Body of pancreas (tissue), 4 donors: ENCODE measurements around the gene ADGRL1.
"Not testable (repeated sequence)": the region's sequence is repeated elsewhere in the genome, so short reads cannot be mapped to it uniquely, and the experiment has no call there.

Experiments
- POLR2A ChIP-seq, 3 donors: fragments of 450-650 bp; IDR thresholded peaks; one replicate each; pipeline ENCODE4 v1.6.1; 2016; ENCODE audit warnings: antibody characterized with exemption in 3 of 3, mild to moderate bottlenecking in 2 of 3
- TF ChIP-seq, protein P1 (sequence below), 7 experiments: fragments of 450-650 bp in 4 of 7; fragments of 200-600 bp in 3 of 7; sonication (generic) in 3 of 7; IDR thresholded peaks; one replicate each; pipeline ENCODE4 v1.5.1; 2016 to 2019; ENCODE audit warnings: antibody characterized with exemption in 7 of 7

DNA sequence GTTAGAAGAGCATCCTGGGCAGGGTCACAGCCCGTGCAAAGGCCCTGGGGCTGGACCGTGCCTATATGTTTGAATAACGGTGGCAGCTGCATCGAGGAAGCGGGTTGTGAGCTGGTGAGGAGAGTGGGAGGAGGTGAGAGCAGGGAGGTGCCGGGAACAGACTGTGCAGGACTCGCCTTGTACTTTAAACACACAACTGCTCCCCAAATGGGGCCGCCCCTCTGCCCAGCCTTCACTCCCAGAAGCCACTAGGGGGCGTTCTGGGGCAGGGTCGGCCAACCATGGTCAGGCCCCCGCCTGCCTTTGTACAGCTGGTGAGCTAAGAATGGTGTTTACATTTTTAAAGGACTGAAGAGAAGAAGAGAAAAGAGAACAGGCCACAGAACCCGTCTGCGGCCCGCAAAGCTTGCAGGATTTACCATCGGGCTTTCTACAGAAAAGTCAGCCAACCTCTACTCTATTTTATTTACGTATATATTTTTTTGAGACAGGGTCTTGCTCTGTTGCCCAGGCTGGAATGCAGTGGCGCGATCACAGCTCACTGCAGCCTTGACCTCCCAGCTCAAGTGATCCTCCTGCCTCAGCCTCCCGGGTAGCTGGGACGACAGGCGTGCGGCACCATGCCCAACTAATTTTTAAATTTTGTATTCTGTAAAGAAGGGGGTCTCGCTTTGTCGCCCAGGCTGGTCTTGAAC, 5.7 kb downstream of the ADGRL1 start:
- TF ChIP-seq, protein P1, sequence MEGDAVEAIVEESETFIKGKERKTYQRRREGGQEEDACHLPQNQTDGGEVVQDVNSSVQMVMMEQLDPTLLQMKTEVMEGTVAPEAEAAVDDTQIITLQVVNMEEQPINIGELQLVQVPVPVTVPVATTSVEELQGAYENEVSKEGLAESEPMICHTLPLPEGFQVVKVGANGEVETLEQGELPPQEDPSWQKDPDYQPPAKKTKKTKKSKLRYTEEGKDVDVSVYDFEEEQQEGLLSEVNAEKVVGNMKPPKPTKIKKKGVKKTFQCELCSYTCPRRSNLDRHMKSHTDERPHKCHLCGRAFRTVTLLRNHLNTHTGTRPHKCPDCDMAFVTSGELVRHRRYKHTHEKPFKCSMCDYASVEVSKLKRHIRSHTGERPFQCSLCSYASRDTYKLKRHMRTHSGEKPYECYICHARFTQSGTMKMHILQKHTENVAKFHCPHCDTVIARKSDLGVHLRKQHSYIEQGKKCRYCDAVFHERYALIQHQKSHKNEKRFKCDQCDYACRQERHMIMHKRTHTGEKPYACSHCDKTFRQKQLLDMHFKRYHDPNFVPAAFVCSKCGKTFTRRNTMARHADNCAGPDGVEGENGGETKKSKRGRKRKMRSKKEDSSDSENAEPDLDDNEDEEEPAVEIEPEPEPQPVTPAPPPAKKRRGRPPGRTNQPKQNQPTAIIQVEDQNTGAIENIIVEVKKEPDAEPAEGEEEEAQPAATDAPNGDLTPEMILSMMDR (IDR thresholded peaks at IDR 0.05), result peak in 6 of 7 experiments; percentile 11 to 37 (median 29)
- TF ChIP-seq POLR2A (IDR thresholded peaks at IDR 0.05), result not testable (repeated sequence)
